Activated naive CD8-positive, alpha-beta T cell treated with anti-CD3 and anti-CD28 coated beads for 36 hours (primary cell): ENCODE measurements around the gene BCAR1. TPM values are rescaled to one million over a fixed set of nuclear protein-coding genes. Genes with fewer than 3 reads are reported as not detected.

ENCODE experiments used
- DNase-seq: peaks from one replicate; pipeline ENCODE4 v3.0.0; 2021
- H3K27ac Mint-ChIP-seq: one replicate; pipeline ENCODE4 v1.8.0; 2022; ENCODE audit warnings: mild to moderate bottlenecking, moderate library complexity, mixed read lengths
- H3K27me3 Mint-ChIP-seq: one replicate; pipeline ENCODE4 v1.8.0; 2022; ENCODE audit warnings: mild to moderate bottlenecking, mixed read lengths
- H3K36me3 Mint-ChIP-seq: one replicate; pipeline ENCODE4 v1.8.0; 2021; ENCODE audit warnings: mild to moderate bottlenecking, mixed read lengths
- H3K4me1 Mint-ChIP-seq: one replicate; pipeline ENCODE4 v1.8.0; 2021; ENCODE audit warnings: mixed read lengths
- H3K4me3 Mint-ChIP-seq: one replicate; pipeline ENCODE4 v1.8.0; 2022; ENCODE audit warnings: mild to moderate bottlenecking, moderate library complexity, mixed read lengths
- H3K9me3 Mint-ChIP-seq: one replicate; pipeline ENCODE4 v1.8.0; 2022; ENCODE audit warnings: mixed read lengths
- total RNA-seq, 2 experiments: library from RNA; stranded (reverse); gene quantifications; one replicate each; pipeline ENCODE4 v1.2.3, GENCODE V29; 2021

Gene BCAR1
- 1 to 10 TPM in 1 of 2 experiments, under 1 TPM in 1; 0.74 to 1.2 TPM for total RNA-seq

GRCh38 chr16:75251280-75252048, at the start of gene BCAR1:
TSS of gene BCAR1 (minus strand) at chr16:75251624. CDS start at chr16:75251482, 142 bp downstream.
- Mint-ChIP-seq H3K27ac (no peak within 1 kb of the TSS), H3K9me3 (no peaks in the 10 kb centered on the region), H3K4me1 (peaks cover 7% of the 10 kb centered on the region), H3K36me3 (no peaks in the 10 kb centered on the region), H3K4me3 (peak within 1 kb of the TSS; percentile 64), H3K27me3 (peaks cover 61% of the 10 kb centered on the region)
- peak; percentile 60 for DNase-seq

GRCh38 chr16:75298267-75298666, 46.8 kb upstream of the BCAR1 start:
- DNase-seq: no peak
- Mint-ChIP-seq H3K36me3 (peaks cover 55% of the 10 kb centered on the region), H3K27me3 (no peaks in the 10 kb centered on the region)

GRCh38 chr16:75296606-75297005, 45.2 kb upstream of the BCAR1 start:
- Mint-ChIP-seq H3K27ac (no peak overlapping the region), H3K9me3 (no peaks in the 10 kb centered on the region), H3K36me3 (peaks cover 57% of the 10 kb centered on the region), H3K27me3 (no peaks in the 10 kb centered on the region), H3K4me1 (no peaks in the 10 kb centered on the region), H3K4me3 (no peak overlapping the region)
- DNase-seq: no peak

More at GRCh38 chr16:75298267-75298666, 46.8 kb upstream of the BCAR1 start:
- Mint-ChIP-seq H3K9me3 (no peaks in the 10 kb centered on the region), H3K4me1 (no peaks in the 10 kb centered on the region), H3K27ac (no peak overlapping the region), H3K4me3 (no peak overlapping the region)

GRCh38 chr16:75294773-75295459, 43.5 kb upstream of the BCAR1 start:
- H3K9me3 Mint-ChIP-seq: no peaks in the 10 kb centered on the region
- H3K4me3 Mint-ChIP-seq: no peak overlapping the region
- H3K4me1 Mint-ChIP-seq: no peaks in the 10 kb centered on the region
- H3K27me3 Mint-ChIP-seq: peaks cover 9% of the 10 kb centered on the region
- H3K36me3 Mint-ChIP-seq: peaks cover 60% of the 10 kb centered on the region
- DNase-seq: no peak
- H3K27ac Mint-ChIP-seq: no peak overlapping the region

- peaks cover 55% of the 10 kb centered on the region for H3K36me3 Mint-ChIP-seq
These were observed 42.3 kb upstream of the BCAR1 start for GRCh38 chr16:75293772-75294171.

GRCh38 chr16:75293173-75293572, 41.7 kb upstream of the BCAR1 start:
- DNase-seq: no peak
- Mint-ChIP-seq H3K4me1 (peaks cover 12% of the 10 kb centered on the region), H3K36me3 (peaks cover 58% of the 10 kb centered on the region), H3K27me3 (peaks cover 22% of the 10 kb centered on the region), H3K27ac (no peak overlapping the region), H3K4me3 (no peak overlapping the region), H3K9me3 (no peaks in the 10 kb centered on the region)

More at GRCh38 chr16:75293772-75294171, 42.3 kb upstream of the BCAR1 start:
- no peak overlapping the region for H3K27ac Mint-ChIP-seq
- H3K27me3 Mint-ChIP-seq: peaks cover 17% of the 10 kb centered on the region
- no peak overlapping the region for H3K4me3 Mint-ChIP-seq
- DNase-seq: no peak
- H3K9me3 Mint-ChIP-seq: no peaks in the 10 kb centered on the region
- H3K4me1 Mint-ChIP-seq: peaks cover 6% of the 10 kb centered on the region

GRCh38 chr16:75292691-75293090, 41.3 kb upstream of the BCAR1 start:
- H3K27me3 Mint-ChIP-seq: peaks cover 24% of the 10 kb centered on the region
- H3K27ac Mint-ChIP-seq: no peak overlapping the region
- DNase-seq: no peak
- no peak overlapping the region for H3K4me3 Mint-ChIP-seq
- peaks cover 15% of the 10 kb centered on the region for H3K4me1 Mint-ChIP-seq
- H3K36me3 Mint-ChIP-seq: peaks cover 59% of the 10 kb centered on the region
- H3K9me3 Mint-ChIP-seq: no peaks in the 10 kb centered on the region

GRCh38 chr16:75289189-75289588, 37.8 kb upstream of the BCAR1 start:
- Mint-ChIP-seq H3K27ac (no peak overlapping the region), H3K9me3 (no peaks in the 10 kb centered on the region)

GRCh38 chr16:75288596-75289120, 37.2 kb upstream of the BCAR1 start:
- peak overlapping the region; percentile 8 for H3K4me3 Mint-ChIP-seq
- H3K27ac Mint-ChIP-seq: peak overlapping the region; percentile 67
- peaks cover 15% of the 10 kb centered on the region for H3K4me1 Mint-ChIP-seq
- DNase-seq: peak; percentile 75
- H3K36me3 Mint-ChIP-seq: peaks cover 57% of the 10 kb centered on the region
- H3K9me3 Mint-ChIP-seq: no peaks in the 10 kb centered on the region
- peaks cover 51% of the 10 kb centered on the region for H3K27me3 Mint-ChIP-seq

More at GRCh38 chr16:75289189-75289588, 37.8 kb upstream of the BCAR1 start:
- DNase-seq: no peak
- Mint-ChIP-seq H3K4me3 (no peak overlapping the region), H3K36me3 (peaks cover 61% of the 10 kb centered on the region), H3K4me1 (peaks cover 15% of the 10 kb centered on the region), H3K27me3 (peaks cover 51% of the 10 kb centered on the region)

GRCh38 chr16:75288181-75288580, 36.8 kb upstream of the BCAR1 start:
- Mint-ChIP-seq H3K36me3 (peaks cover 54% of the 10 kb centered on the region), H3K27me3 (peaks cover 51% of the 10 kb centered on the region), H3K9me3 (no peaks in the 10 kb centered on the region), H3K4me1 (peaks cover 15% of the 10 kb centered on the region), H3K4me3 (peak overlapping the region; percentile 8), H3K27ac (peak overlapping the region; percentile 67)
- DNase-seq: no peak

- Mint-ChIP-seq H3K27me3 (peaks cover 51% of the 10 kb centered on the region), H3K36me3 (peaks cover 52% of the 10 kb centered on the region), H3K4me1 (peaks cover 15% of the 10 kb centered on the region), H3K4me3 (no peak overlapping the region), H3K27ac (no peak overlapping the region), H3K9me3 (no peaks in the 10 kb centered on the region)
- DNase-seq: no peak
These were observed 36.3 kb upstream of the BCAR1 start for GRCh38 chr16:75287708-75288107.

- no peak for DNase-seq
- no peak overlapping the region for H3K27ac Mint-ChIP-seq
- peaks cover 63% of the 10 kb centered on the region for H3K27me3 Mint-ChIP-seq
- H3K36me3 Mint-ChIP-seq: peaks cover 40% of the 10 kb centered on the region
- no peak overlapping the region for H3K4me3 Mint-ChIP-seq
- peaks cover 15% of the 10 kb centered on the region for H3K4me1 Mint-ChIP-seq
- H3K9me3 Mint-ChIP-seq: no peaks in the 10 kb centered on the region
These were observed 35.0 kb upstream of the BCAR1 start for GRCh38 chr16:75286389-75286788.

GRCh38 chr16:75282466-75283281, 31.2 kb upstream of the BCAR1 start:
- peaks cover 71% of the 10 kb centered on the region for H3K27me3 Mint-ChIP-seq

GRCh38 chr16:75281826-75282225, 30.4 kb upstream of the BCAR1 start:
- DNase-seq: no peak
- no peaks in the 10 kb centered on the region for H3K4me1 Mint-ChIP-seq
- H3K9me3 Mint-ChIP-seq: no peaks in the 10 kb centered on the region
- H3K27ac Mint-ChIP-seq: no peak overlapping the region
- H3K27me3 Mint-ChIP-seq: peaks cover 70% of the 10 kb centered on the region
- H3K4me3 Mint-ChIP-seq: no peak overlapping the region
- peaks cover 11% of the 10 kb centered on the region for H3K36me3 Mint-ChIP-seq

More at GRCh38 chr16:75282466-75283281, 31.2 kb upstream of the BCAR1 start:
- no peak for DNase-seq
- Mint-ChIP-seq H3K4me1 (no peaks in the 10 kb centered on the region), H3K27ac (no peak overlapping the region), H3K36me3 (peaks cover 15% of the 10 kb centered on the region), H3K9me3 (no peaks in the 10 kb centered on the region), H3K4me3 (no peak overlapping the region)
